ENCODE data around the gene NDRG4. TPM values are rescaled to one million over a fixed set of nuclear protein-coding genes. Genes with fewer than 3 reads are reported as not detected.

Gene NDRG4
- total RNA-seq, 1 donor from 2014 or later = 8.7 TPM

- Mint-ChIP-seq H3K27me3 (ENCODE audit: low read depth) (peaks cover 36% of the 10 kb centered on the region), H3K4me3 (ENCODE audit: unreplicated experiment) (no peak overlapping the region), H3K4me1 (ENCODE audit: low read depth) (no peaks in the 10 kb centered on the region), H3K36me3 (ENCODE audit: low read depth) (no peaks in the 10 kb centered on the region), H3K27ac (ENCODE audit: unreplicated experiment) (no peak overlapping the region), H3K9me3 (ENCODE audit: low read depth) (no peaks in the 10 kb centered on the region)
- no peak for TF ChIP-seq CTCF (IDR thresholded peaks at IDR 0.05)
- DNase-seq (ENCODE audit: low spot score) = no peak
Measured at GRCh38 chr16:58454178-58454577, 45.8 kb upstream of the NDRG4 start.

- no peak overlapping the region for H3K4me3 Mint-ChIP-seq (ENCODE audit: unreplicated experiment)
- no peaks in the 10 kb centered on the region for H3K9me3 Mint-ChIP-seq (ENCODE audit: low read depth)
- H3K27ac Mint-ChIP-seq (ENCODE audit: unreplicated experiment) = no peak overlapping the region
- H3K27me3 Mint-ChIP-seq (ENCODE audit: low read depth) = peaks cover 36% of the 10 kb centered on the region
- no peaks in the 10 kb centered on the region for H3K36me3 Mint-ChIP-seq (ENCODE audit: low read depth)
- no peak for DNase-seq (ENCODE audit: low spot score)
- TF ChIP-seq CTCF (IDR thresholded peaks at IDR 0.05) = no peak
- no peaks in the 10 kb centered on the region for H3K4me1 Mint-ChIP-seq (ENCODE audit: low read depth)
Measured at GRCh38 chr16:58454856-58455255, 45.1 kb upstream of the NDRG4 start.

GRCh38 chr16:58455750-58456149 is 44.2 kb upstream of the NDRG4 start:
- DNase-seq (ENCODE audit: low spot score) = no peak
- H3K27me3 Mint-ChIP-seq (ENCODE audit: low read depth) = peaks cover 32% of the 10 kb centered on the region
- H3K4me1 Mint-ChIP-seq (ENCODE audit: low read depth) = no peaks in the 10 kb centered on the region
- H3K9me3 Mint-ChIP-seq (ENCODE audit: low read depth) = no peaks in the 10 kb centered on the region
- no peak overlapping the region for H3K4me3 Mint-ChIP-seq (ENCODE audit: unreplicated experiment)
- H3K36me3 Mint-ChIP-seq (ENCODE audit: low read depth) = no peaks in the 10 kb centered on the region
- no peak overlapping the region for H3K27ac Mint-ChIP-seq (ENCODE audit: unreplicated experiment)
- no peak for TF ChIP-seq CTCF (IDR thresholded peaks at IDR 0.05)

- no peak overlapping the region for H3K4me3 Mint-ChIP-seq (ENCODE audit: unreplicated experiment)
- H3K27ac Mint-ChIP-seq (ENCODE audit: unreplicated experiment) = no peak overlapping the region
- no peaks in the 10 kb centered on the region for H3K4me1 Mint-ChIP-seq (ENCODE audit: low read depth)
- no peak for DNase-seq (ENCODE audit: low spot score)
- no peak for TF ChIP-seq CTCF (IDR thresholded peaks at IDR 0.05)
- H3K36me3 Mint-ChIP-seq (ENCODE audit: low read depth) = no peaks in the 10 kb centered on the region
- H3K9me3 Mint-ChIP-seq (ENCODE audit: low read depth) = no peaks in the 10 kb centered on the region
- H3K27me3 Mint-ChIP-seq (ENCODE audit: low read depth) = peaks cover 28% of the 10 kb centered on the region
Measured at GRCh38 chr16:58456193-58456592, 43.8 kb upstream of the NDRG4 start.

GRCh38 chr16:58458606-58459343 is 41.2 kb upstream of the NDRG4 start:
- Mint-ChIP-seq H3K27ac (ENCODE audit: unreplicated experiment) (no peak overlapping the region), H3K36me3 (ENCODE audit: low read depth) (no peaks in the 10 kb centered on the region), H3K9me3 (ENCODE audit: low read depth) (no peaks in the 10 kb centered on the region), H3K27me3 (ENCODE audit: low read depth) (peaks cover 35% of the 10 kb centered on the region), H3K4me1 (ENCODE audit: low read depth) (no peaks in the 10 kb centered on the region), H3K4me3 (ENCODE audit: unreplicated experiment) (no peak overlapping the region)
- DNase-seq (ENCODE audit: low spot score) = no peak
- TF ChIP-seq CTCF (IDR thresholded peaks at IDR 0.05) = no peak
